Endothelial cell of umbilical vein (primary cell): ENCODE data around the gene ZNF385C.

Source experiments
- CTCF ChIP-seq, 2 donors: IDR thresholded peaks; 1 replicate in 1 of 2; 2 replicates in 1 of 2; pipeline ENCODE4 v1.5.1; 2011; ENCODE audit warnings: low read length in 2 of 2, mild to moderate bottlenecking in 2 of 2, moderate library complexity in 2 of 2, control low read depth in 1 of 2, inconsistent platforms in 1 of 2, low read depth in 1 of 2; ENCODE audit not compliant: insufficient read depth in 1 of 2; ENCODE audit errors: extremely low read depth in 1 of 2
- EZH2 ChIP-seq: IDR thresholded peaks from 2 replicates; pipeline ENCODE4 v1.6.1; 2012; ENCODE audit warnings: borderline replicate concordance, low read depth, mild to moderate bottlenecking, moderate library complexity, low read length, inconsistent platforms; ENCODE audit not compliant: severe bottlenecking
- FOS ChIP-seq: IDR thresholded peaks from 2 replicates; pipeline ENCODE4 v1.6.1; 2011; ENCODE audit warnings: mild to moderate bottlenecking, low read length, moderate library complexity, borderline replicate concordance; ENCODE audit not compliant: insufficient read depth
- GATA2 ChIP-seq: IDR thresholded peaks from 2 replicates; pipeline ENCODE4 v1.7.0; 2011; ENCODE audit warnings: low read depth, mild to moderate bottlenecking, moderate library complexity, mixed read lengths, low read length; ENCODE audit not compliant: insufficient read length, insufficient read depth
- MAX ChIP-seq: IDR thresholded peaks from 2 replicates; pipeline ENCODE4 v1.6.1; 2011; ENCODE audit not compliant: insufficient read depth, insufficient read length
- MYC ChIP-seq: IDR thresholded peaks from one replicate; pipeline ENCODE4 v1.6.1; 2011; ENCODE audit warnings: mild to moderate bottlenecking, low read depth, low read length
- POLR2A ChIP-seq: IDR thresholded peaks from 2 replicates; pipeline ENCODE4 v1.6.1; 2012; ENCODE audit warnings: low read depth, mild to moderate bottlenecking, control low read depth, low read length
- POLR2AphosphoS5 ChIP-seq: IDR thresholded peaks from 2 replicates; pipeline ENCODE4 v1.6.1; 2012; ENCODE audit warnings: low read depth, mild to moderate bottlenecking, control low read depth, low read length, moderate library complexity; ENCODE audit not compliant: insufficient read depth

- TF ChIP-seq CTCF (IDR thresholded peaks at IDR 0.05; ENCODE audit: extremely low read depth in 1 of 2, insufficient read depth in 1 of 2, low read depth in 1 of 2, low read length in 2 of 2) (no peak), POLR2A (no peak), EZH2 (no peak), MAX (no peak), POLR2AphosphoS5 (no peak), GATA2 (no peak), MYC (no peak), FOS (no peak)
Measured at GRCh38 chr17:42119301-42119700, 21.0 kb upstream of the ZNF385C start.
